GM12878 (cell line): Measurements from ENCODE around the gene UBASH3A. TPM values are rescaled to one million over a fixed set of nuclear protein-coding genes. Genes with fewer than 3 reads are reported as not detected.
A peak's percentile ranks its signal among the peaks of the same experiment; 100 is the strongest.

Experiments
- CHD1 ChIP-seq: IDR thresholded peaks from 2 replicates; pipeline ENCODE4 v1.6.1; 2012; ENCODE audit warnings: low read depth, low read length, improper control_type of control experiment
- EP300 ChIP-seq, 2 experiments: fragments of 150-350 bp in 1 of 2; IDR thresholded peaks; 2 replicates each; pipeline ENCODE4 v1.6.1; 2011 to 2012; ENCODE audit warnings: low read depth in 2 of 2, low read length in 2 of 2, borderline replicate concordance in 1 of 2, improper control_type of control experiment in 1 of 2, inconsistent platforms in 1 of 2; ENCODE audit not compliant: control insufficient read depth in 1 of 2
- HSF1 ChIP-seq: fragments of 150-350 bp; IDR thresholded peaks from 2 replicates; pipeline ENCODE4 v1.6.1; 2014; ENCODE audit warnings: mild to moderate bottlenecking, low read depth, low read length
- IKZF2 ChIP-seq, 2 experiments: fragments of 450-650 bp; IDR thresholded peaks; 2 replicates each; pipeline ENCODE4 v1.6.1; 2017; ENCODE audit warnings: mild to moderate bottlenecking in 2 of 2, moderate library complexity in 2 of 2
- MEF2B ChIP-seq: fragments of 450-650 bp; IDR thresholded peaks from 2 replicates; pipeline ENCODE4 v1.6.1; 2018; ENCODE audit warnings: mild to moderate bottlenecking, moderate library complexity; ENCODE audit not compliant: partially characterized antibody, poor library complexity, severe bottlenecking
- POU2F2 ChIP-seq: IDR thresholded peaks from 3 replicates; pipeline ENCODE4 v1.6.1; 2011; ENCODE audit warnings: low read depth, mild to moderate bottlenecking, low read length, borderline replicate concordance
- RAD51 ChIP-seq: fragments of 450-650 bp; IDR thresholded peaks from 2 replicates; pipeline ENCODE4 v1.6.1; 2016; ENCODE audit warnings: moderate library complexity, mild to moderate bottlenecking, inconsistent platforms
- SPI1 ChIP-seq: IDR thresholded peaks from 2 replicates; pipeline ENCODE4 v1.6.1; 2011; ENCODE audit warnings: low read depth, mild to moderate bottlenecking, low read length, moderate library complexity, borderline replicate concordance; ENCODE audit not compliant: insufficient read depth
- USF2 ChIP-seq: IDR thresholded peaks from 2 replicates; pipeline ENCODE4 v1.6.1; 2011; ENCODE audit warnings: low read depth, low read length, improper control_type of control experiment, borderline replicate concordance
- polyA plus RNA-seq, 11 experiments: library from polyadenylated mRNA; depleted of rRNA in 4 of 11; unstranded in 6 of 11; stranded (reverse) in 5 of 11; fragments of >200 nt; fragmentation: Nextera tagmentation in 4 of 11; fragmentation: Illumina TruSeq in 1 of 11; extraction: Ambion mirVana in 4 of 11; extraction: Trizol in 1 of 11; gene quantifications; 1 replicate in 1 of 11; 2 replicates in 10 of 11; pipeline versions ENCODE4 v1.2.1 to v1.2.3, GENCODE V29; 2011 to 2016; ENCODE audit warnings: inconsistent platforms in 2 of 11, missing spikeins in 2 of 11, low read depth in 1 of 11
- total RNA-seq, 4 experiments: library from RNA; depleted of rRNA in 3 of 4; stranded (reverse); fragments of >200 nt in 3 of 4; fragmentation: Illumina TruSeq in 1 of 4; extraction: Trizol in 1 of 4; gene quantifications; 2 replicates each; pipeline versions ENCODE4 v1.2.1 to v1.2.3, GENCODE V29; 2013 to 2021
- TF ChIP-seq, protein P1 (sequence below): fragments of 450-650 bp; IDR thresholded peaks from 2 replicates; pipeline ENCODE4 v1.6.1; 2017; ENCODE audit warnings: mild to moderate bottlenecking, moderate library complexity
- TF ChIP-seq, protein P2 (sequence below): IDR thresholded peaks from 2 replicates; pipeline ENCODE4 v1.6.1; 2012; ENCODE audit warnings: low read depth, low read length, improper control_type of control experiment
- TF ChIP-seq, protein P3 (sequence below): fragments of 450-650 bp; formaldehyde crosslinking; IDR thresholded peaks from 2 replicates; pipeline ENCODE4 v1.4.0; 2020; ENCODE audit warnings: mild to moderate bottlenecking, moderate library complexity
- TF ChIP-seq, protein P4 (sequence below), 3 experiments: IDR thresholded peaks in 2 of 3; conservative IDR thresholded peaks in 1 of 3; 2 replicates each; pipeline ENCODE4 v1.5.1; 2011; ENCODE audit warnings: low read depth in 3 of 3, low read length in 3 of 3, mild to moderate bottlenecking in 3 of 3, control low read depth in 2 of 3, moderate library complexity in 2 of 3, inconsistent platforms in 1 of 3, mixed read lengths in 1 of 3; ENCODE audit not compliant: control insufficient read depth in 2 of 3, insufficient read depth in 1 of 3; ENCODE audit errors: extremely low read depth in 1 of 3

UBASH3A gene
- total and polyA plus RNA-seq, 10 of the 15 experiments (the other 5 are each of a cell fraction or from before 2014, with no cell fraction given), result 0.04 to 0.39 (median 0.23) TPM; not detected in 1

DNA sequence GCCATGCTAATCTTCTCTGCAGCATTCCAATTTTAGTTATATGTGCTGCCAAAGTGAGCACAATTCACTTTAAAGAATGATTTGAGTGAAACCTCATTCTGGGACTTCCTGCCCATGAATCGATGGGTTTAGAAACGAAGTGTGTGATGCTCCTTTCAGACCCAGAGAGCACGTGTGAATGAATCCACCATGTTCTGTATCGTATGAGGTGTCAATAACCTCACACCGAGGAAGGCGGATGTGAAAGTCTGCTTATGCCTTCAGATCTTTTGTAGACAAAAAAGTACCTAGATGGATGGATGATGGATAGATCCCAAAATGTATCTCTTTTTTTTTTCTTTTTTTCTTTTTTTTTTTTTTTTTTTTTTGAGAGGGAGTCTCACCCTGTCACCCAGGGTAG lies 13.8 kb downstream of the UBASH3A start (continued):
- TF ChIP-seq USF2, result peak; percentile 3; the same call in 1 of the 2 replicates
- peak; percentile 49 to 62; a peak in 3 of 4 replicates for TF ChIP-seq IKZF2 (IDR thresholded peaks at IDR 0.05)
- no peak for TF ChIP-seq HSF1
- TF ChIP-seq, protein P1, sequence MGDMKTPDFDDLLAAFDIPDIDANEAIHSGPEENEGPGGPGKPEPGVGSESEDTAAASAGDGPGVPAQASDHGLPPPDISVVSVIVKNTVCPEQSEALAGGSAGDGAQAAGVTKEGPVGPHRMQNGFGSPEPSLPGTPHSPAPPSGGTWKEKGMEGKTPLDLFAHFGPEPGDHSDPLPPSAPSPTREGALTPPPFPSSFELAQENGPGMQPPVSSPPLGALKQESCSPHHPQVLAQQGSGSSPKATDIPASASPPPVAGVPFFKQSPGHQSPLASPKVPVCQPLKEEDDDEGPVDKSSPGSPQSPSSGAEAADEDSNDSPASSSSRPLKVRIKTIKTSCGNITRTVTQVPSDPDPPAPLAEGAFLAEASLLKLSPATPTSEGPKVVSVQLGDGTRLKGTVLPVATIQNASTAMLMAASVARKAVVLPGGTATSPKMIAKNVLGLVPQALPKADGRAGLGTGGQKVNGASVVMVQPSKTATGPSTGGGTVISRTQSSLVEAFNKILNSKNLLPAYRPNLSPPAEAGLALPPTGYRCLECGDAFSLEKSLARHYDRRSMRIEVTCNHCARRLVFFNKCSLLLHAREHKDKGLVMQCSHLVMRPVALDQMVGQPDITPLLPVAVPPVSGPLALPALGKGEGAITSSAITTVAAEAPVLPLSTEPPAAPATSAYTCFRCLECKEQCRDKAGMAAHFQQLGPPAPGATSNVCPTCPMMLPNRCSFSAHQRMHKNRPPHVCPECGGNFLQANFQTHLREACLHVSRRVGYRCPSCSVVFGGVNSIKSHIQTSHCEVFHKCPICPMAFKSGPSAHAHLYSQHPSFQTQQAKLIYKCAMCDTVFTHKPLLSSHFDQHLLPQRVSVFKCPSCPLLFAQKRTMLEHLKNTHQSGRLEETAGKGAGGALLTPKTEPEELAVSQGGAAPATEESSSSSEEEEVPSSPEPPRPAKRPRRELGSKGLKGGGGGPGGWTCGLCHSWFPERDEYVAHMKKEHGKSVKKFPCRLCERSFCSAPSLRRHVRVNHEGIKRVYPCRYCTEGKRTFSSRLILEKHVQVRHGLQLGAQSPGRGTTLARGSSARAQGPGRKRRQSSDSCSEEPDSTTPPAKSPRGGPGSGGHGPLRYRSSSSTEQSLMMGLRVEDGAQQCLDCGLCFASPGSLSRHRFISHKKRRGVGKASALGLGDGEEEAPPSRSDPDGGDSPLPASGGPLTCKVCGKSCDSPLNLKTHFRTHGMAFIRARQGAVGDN, result peak; percentile 98
- peak; percentile 69; the same call in 1 of the 2 replicates for TF ChIP-seq SPI1
- 0 out of 3 replicates have a peak, but pooled peaks have one; percentile 15 for TF ChIP-seq POU2F2
- TF ChIP-seq, protein P2, sequence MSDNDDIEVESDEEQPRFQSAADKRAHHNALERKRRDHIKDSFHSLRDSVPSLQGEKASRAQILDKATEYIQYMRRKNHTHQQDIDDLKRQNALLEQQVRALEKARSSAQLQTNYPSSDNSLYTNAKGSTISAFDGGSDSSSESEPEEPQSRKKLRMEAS, result peak; percentile 58; the same call in 1 of the 2 replicates
- peak; percentile 52 to 65; a peak in 2 of 4 replicates for TF ChIP-seq EP300 (IDR thresholded peaks at IDR 0.05; ENCODE audit: borderline replicate concordance in 1 of 2, control insufficient read depth in 1 of 2, low read depth in 2 of 2, low read length in 2 of 2)
- TF ChIP-seq, protein P3, sequence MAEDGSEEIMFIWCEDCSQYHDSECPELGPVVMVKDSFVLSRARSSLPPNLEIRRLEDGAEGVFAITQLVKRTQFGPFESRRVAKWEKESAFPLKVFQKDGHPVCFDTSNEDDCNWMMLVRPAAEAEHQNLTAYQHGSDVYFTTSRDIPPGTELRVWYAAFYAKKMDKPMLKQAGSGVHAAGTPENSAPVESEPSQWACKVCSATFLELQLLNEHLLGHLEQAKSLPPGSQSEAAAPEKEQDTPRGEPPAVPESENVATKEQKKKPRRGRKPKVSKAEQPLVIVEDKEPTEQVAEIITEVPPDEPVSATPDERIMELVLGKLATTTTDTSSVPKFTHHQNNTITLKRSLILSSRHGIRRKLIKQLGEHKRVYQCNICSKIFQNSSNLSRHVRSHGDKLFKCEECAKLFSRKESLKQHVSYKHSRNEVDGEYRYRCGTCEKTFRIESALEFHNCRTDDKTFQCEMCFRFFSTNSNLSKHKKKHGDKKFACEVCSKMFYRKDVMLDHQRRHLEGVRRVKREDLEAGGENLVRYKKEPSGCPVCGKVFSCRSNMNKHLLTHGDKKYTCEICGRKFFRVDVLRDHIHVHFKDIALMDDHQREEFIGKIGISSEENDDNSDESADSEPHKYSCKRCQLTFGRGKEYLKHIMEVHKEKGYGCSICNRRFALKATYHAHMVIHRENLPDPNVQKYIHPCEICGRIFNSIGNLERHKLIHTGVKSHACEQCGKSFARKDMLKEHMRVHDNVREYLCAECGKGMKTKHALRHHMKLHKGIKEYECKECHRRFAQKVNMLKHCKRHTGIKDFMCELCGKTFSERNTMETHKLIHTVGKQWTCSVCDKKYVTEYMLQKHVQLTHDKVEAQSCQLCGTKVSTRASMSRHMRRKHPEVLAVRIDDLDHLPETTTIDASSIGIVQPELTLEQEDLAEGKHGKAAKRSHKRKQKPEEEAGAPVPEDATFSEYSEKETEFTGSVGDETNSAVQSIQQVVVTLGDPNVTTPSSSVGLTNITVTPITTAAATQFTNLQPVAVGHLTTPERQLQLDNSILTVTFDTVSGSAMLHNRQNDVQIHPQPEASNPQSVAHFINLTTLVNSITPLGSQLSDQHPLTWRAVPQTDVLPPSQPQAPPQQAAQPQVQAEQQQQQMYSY, result no peak
- TF ChIP-seq CHD1, result no peak
- TF ChIP-seq, protein P4, sequence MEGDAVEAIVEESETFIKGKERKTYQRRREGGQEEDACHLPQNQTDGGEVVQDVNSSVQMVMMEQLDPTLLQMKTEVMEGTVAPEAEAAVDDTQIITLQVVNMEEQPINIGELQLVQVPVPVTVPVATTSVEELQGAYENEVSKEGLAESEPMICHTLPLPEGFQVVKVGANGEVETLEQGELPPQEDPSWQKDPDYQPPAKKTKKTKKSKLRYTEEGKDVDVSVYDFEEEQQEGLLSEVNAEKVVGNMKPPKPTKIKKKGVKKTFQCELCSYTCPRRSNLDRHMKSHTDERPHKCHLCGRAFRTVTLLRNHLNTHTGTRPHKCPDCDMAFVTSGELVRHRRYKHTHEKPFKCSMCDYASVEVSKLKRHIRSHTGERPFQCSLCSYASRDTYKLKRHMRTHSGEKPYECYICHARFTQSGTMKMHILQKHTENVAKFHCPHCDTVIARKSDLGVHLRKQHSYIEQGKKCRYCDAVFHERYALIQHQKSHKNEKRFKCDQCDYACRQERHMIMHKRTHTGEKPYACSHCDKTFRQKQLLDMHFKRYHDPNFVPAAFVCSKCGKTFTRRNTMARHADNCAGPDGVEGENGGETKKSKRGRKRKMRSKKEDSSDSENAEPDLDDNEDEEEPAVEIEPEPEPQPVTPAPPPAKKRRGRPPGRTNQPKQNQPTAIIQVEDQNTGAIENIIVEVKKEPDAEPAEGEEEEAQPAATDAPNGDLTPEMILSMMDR (IDR thresholded peaks at IDR 0.05 in 2 of 3, conservative IDR thresholded peaks at IDR 0.05 in 1 of 3; ENCODE audit: control insufficient read depth in 2 of 3, extremely low read depth in 1 of 3, insufficient read depth in 1 of 3, low read depth in 3 of 3, low read length in 3 of 3), result no peak
- peak; percentile 54; the same call in 1 of the 2 replicates for TF ChIP-seq RAD51
- TF ChIP-seq MEF2B, result peak; percentile 35
